NCI-H2107 treated with DMSO at 0.1 percent for 48 hours (cell line): ENCODE data around the gene LMAN1L.

Source experiments
- DNase-seq: peaks from one replicate; lab custom pipeline; 2025; ENCODE audit not compliant: unreplicated experiment; lab: John Stamatoyannopoulos, UW

Gene LMAN1L

DNA sequence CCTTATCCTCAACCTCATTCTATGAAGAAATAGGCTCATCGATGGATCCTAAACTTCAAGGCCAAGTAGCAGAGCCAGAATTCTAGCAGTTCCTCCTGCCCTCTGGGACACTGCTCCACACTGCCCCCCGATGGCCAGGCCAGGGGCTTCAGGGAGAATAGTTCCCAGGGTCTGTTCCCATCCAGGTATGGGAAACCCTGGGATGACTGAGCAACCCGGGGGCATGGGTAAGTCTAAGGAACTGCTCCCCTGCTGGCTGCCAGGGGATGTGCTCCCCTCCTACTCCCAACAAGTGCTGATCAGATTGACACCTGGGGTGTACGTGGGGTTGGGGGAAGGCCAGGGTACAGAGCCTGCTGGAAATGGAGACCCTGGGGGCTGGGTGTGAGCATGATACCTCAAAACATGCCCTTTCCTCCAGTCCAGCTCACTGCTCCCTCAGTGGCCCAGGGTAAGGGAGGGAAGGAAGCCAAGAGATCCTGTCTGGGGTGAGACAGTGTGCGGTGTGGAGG is 22.7 kb downstream of the LMAN1L start:
- DNase-seq = no peak

DNA sequence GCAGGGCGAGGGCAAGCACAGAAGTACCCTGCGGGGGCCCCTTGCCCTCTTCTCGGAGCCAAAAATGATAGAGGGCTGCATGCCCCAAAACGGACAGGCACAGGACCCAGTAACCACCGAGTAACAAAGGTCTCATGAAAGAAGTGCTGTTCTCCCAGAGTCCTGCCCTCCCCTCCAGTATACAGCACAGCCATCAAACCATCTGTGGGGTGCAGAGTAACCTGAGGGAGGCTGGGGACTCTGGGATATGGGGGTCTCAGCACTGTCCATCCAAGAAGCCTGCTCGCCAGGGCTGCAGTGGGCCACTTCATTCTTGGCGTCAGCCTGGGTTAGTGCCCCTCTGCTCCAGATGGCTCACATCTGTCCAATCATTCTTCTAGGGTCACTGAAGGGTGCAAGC is 24.2 kb downstream of the LMAN1L start:
- DNase-seq = no peak

DNA sequence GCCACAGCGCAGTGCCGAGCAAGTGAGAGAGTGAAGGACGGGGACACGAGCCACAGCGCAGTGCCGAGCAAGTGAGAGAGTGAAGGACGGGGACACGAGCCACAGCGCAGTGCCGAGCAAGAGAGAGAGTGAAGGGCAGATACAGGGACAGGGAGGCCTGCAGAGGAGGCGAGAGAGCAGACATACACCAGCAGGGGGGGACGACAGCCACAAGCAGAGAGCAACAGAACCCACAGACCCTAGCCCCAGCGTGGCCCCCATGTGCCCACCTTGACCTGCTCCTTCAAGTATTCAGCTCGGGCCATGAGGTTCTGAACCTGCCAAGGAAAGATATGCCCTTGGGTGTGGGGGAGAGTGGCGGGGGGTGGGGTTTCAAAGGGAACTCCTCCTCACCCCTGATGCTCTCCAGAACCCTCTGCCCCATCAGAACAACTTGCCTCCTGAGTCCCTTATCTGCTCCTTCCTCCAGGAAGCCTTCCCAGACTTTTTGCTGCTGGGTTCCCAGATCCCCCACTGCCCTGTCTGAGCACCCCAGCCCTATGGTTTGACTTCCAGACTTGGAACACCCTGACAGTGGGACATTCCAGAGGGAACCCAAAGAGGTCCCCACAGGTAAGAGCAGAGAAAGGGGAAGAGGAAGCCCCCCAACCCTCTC is 25.0 kb downstream of the LMAN1L start:
- DNase-seq = no peak

GRCh38 chr15:74838137-74838516 is 25.5 kb downstream of the LMAN1L start:
- DNase-seq = no peak

GRCh38 chr15:74838746-74839525 is 26.3 kb downstream of the LMAN1L start:
- no peak for DNase-seq

DNA sequence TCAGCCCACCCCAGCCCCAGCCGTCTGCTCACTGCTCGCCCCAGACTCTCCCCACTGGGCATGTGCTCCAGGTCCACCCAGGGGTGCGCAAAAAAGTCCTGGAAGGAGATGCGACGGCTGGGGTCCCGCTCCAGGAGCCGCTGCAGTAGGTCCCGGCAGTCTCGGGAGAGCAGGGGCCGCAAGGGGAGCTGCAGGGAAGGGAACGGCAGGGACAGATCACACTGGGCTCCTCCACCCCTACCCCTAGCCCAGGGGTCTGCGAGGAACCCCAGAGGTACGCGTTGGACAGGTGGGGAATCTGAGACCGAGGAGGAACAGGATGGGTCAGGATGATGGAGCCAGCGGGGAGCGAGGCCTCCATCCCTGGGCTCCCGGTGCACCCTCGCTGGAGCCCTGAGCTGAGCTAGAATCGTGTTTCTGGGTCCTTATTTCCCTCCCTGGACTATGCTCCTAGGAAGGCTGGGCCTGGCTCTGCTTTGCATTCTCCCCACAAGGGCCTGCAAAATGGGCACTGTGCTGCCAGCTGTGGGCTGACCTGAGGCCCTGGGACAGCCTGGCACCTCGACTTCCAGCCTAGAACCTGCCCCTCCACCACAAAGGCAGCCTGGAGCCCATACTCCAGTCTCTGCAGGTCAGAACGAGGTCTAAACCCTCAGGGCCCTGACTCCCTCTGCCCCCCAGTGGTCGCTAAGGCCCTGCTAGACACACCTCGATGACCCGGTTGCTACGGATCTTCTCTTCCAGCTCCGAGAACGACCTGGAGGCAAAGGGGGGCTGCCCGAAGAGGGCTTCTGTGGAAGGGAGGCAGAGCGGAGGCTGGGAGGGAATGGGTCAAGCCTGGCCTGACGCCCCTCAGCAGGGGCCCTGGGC is 27.1 kb downstream of the LMAN1L start:
- no peak for DNase-seq

DNA sequence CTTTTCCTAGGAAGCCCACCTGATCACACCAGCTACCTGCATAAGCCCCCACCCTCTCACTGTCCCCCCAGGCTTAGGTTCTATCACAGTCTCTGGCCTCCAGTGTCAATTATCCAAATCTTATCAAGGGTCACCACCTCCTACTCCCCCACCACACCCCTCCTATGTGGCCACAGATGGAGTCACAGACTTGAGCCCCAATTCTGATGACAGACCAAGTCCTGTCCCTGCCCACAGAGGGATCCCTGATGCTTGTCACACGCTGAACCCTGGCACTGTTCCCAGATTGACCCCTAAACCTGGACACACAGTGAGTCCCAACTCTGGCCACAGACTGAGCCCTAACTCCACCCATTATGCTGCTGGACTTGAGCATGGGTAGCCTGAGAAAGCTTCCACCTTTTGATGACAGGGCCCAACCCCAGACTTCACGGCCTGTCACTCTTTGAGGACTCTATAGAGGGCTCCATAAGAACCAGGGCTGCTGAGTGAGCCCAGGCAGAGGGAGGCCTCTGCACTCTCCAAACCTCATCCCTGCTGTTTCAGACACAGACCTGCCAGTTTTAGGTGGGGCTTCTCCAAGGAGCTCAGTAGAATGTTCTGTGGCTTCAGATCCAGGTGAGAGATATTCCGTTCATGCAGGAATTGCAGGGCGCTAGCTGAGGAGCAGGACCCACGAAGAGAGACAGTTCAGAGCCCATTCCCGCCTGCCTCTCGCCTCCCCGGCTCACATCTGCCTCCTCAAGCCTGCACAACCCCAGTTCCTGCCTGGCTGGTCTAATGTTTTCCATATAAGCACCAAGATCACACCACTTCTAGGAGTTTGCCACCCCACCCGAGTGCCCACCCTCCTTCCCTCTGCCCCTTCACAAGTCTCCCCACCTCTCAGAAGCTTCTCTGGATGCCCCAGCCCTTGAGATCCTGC is 28.5 kb downstream of the LMAN1L start:
- DNase-seq = no peak

DNA sequence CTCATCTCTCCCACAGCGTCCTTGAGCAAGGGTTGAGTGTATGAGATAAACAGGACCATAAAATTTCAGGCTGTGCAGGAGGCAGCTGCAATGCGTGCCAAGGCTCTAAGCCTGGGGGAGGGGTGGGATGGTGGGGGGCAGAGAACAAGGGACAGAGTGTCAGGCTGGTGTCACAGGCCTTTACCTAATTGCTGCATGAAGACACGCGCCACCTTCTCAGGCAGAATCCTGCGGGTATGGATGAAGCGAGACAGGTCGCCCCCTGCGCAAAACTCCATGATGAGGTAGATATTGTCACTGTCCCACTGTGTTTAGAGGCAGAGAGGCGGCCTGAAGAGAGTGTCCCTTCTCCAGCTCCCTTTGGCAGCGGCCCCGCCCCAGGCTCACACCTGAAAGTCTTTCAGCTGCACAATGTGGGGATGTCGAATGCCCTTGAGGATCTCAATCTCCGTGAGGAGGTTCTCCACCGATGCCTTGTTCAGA is 29.3 kb downstream of the LMAN1L start:
- DNase-seq = no peak

- DNase-seq = peak; percentile 61
These were observed 30.2 kb downstream of the LMAN1L start, which contains the start of gene ULK3 for GRCh38 chr15:74842581-74843444. TSS of gene ULK3 (minus strand) at chr15:74843156. CDS start at chr15:74843105, 51 bp downstream.

DNA sequence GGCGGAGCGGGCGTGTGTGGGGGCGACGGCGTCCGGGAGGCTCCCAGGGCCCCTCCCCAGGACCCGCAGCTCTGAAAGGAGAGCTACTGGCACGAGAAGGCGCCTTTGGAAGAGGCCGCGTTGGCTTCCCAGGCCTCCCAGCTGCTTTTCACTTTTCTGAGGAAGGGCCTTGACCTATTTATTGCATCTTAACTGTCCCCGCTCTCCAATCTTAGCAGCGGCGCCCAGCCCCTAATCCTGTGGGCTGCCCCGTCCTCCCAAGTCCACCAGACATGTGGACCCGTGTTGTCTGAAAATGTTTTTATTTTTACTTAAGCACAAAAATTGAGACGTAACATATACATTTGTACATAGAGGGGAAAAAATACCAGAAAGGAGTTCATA is 30.8 kb downstream of the LMAN1L start:
- no peak for DNase-seq

DNA sequence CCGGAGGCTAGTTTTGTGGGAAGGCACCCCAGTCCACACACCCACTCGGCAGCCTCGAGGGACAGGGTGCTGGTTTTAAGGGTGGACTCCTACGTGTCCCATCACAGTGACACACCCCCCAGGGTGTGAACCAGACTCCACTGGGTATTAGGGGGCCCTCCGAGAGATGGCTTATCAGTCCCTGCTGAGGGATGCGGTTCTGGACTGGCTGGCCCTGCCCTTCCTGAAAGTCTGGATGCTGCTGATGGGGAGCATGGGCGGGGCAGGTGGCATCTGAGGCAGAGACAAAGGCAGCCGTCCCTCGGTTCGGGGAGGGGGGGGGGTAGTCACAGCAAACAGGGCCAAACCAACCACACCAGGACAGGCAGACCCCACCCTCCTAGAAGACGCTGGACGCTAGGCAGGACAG is 31.3 kb downstream of the LMAN1L start:
- DNase-seq = no peak

GRCh38 chr15:74844319-74845207 is 31.9 kb downstream of the LMAN1L start:
- no peak for DNase-seq

DNA sequence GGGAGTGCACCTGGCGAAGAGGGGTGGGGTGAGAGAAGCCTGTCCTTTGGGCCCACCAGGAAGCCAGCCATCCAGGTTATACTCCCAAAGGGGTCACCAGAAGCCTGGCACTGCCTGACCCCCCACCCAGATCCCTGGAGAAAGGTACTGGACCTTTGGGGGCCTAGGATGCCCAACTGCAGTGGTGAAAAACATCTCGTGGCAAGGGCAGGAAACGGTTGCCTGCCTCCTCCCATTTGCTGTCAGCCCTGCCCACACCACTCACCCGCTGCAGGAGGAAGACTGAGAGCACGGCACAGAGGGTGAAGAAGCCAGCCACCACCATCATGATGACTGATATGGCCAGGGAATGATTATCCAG is 32.6 kb downstream of the LMAN1L start:
- no peak for DNase-seq

- no peak for DNase-seq
These were observed 32.9 kb downstream of the LMAN1L start for GRCh38 chr15:74845581-74845980.

- no peak for DNase-seq
These were observed 34.8 kb downstream of the LMAN1L start for GRCh38 chr15:74847432-74847831.

DNA sequence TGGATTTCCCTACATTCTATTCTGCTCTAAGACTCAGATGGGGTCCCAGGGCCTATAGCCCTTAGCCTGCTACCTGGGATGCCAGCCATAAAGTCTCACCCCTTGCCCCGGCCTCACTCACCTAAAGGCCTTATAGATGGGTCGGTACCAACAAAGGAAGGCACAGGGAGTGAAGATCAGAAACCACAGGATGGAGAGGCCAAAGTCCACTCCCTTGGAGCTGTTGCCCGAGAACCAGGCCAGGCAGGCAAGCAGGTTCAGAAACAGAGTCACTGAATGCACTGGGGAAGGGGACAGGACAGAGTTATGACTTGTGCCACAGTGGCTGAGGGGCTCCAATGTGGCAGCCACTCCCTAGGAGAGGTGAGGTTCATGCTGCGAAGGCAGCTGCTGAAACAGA is 37.8 kb downstream of the LMAN1L start:
- no peak for DNase-seq

- DNase-seq = no peak
These were observed 39.3 kb downstream of the LMAN1L start for GRCh38 chr15:74851960-74852359.

DNA sequence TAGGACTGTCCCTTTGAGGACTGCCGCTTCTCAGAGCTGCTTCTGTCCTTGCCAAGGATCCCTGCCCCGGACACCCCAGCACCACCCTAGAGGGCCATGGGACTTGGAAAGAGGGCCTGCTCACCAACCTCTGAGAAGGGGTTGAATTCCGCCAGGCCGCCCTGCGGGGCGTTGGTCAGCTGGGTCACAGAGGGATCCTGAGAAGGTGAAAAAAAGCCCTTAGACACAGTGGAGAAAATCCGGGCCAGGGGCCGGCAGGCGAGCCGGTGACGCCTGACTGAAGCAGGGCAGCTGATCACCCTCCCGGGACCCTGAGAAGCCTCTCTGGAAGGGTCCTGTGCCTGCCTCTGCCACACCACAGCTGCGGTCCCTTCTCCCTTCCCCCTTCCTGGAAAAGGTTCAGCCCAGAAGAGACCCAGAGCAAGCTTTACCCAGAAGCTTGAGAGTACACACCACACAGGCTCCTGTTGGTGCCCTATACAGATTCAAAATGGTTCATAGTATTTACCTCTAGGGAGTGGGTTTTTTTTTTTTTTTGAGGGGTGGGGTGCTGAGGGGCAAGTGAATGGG is 41.9 kb downstream of the LMAN1L start:
- no peak for DNase-seq
